Stimulated activated naive CD8-positive, alpha-beta T cell treated with anti-CD3 and anti-CD28 coated beads, Interleukin-15, amount 100 ng/mL, for 72 hours (primary cell): ENCODE data around the gene ZNF200.

Experiments used
- ATAC-seq: fragments of 150-1000 bp; cut with Tn5 transposase; 2 replicates; pipeline ENCODE4 v1.10.0; 2021; ENCODE audit warnings: mild to moderate bottlenecking, moderate library complexity
- DNase-seq, 2 donors: peaks; one replicate each; pipeline ENCODE4 v3.0.0; 2021 to 2022
- H3K27ac Mint-ChIP-seq, 2 donors: one replicate each; pipeline ENCODE4 v1.8.0; 2022; ENCODE audit warnings: mild to moderate bottlenecking in 2 of 2, mixed read lengths in 2 of 2, moderate library complexity in 2 of 2
- H3K27me3 Mint-ChIP-seq: one replicate; pipeline ENCODE4 v1.8.0; 2022; ENCODE audit warnings: mixed read lengths
- H3K4me1 Mint-ChIP-seq: one replicate; pipeline ENCODE4 v1.8.0; 2022; ENCODE audit warnings: mild to moderate bottlenecking, mixed read lengths
- H3K4me3 Mint-ChIP-seq, 2 donors: one replicate each; pipeline ENCODE4 v1.8.0; 2022; ENCODE audit warnings: mild to moderate bottlenecking in 2 of 2, mixed read lengths in 2 of 2, moderate library complexity in 1 of 2
- H3K9me3 Mint-ChIP-seq, 2 donors: one replicate each; pipeline ENCODE4 v1.8.0; 2022; ENCODE audit warnings: mixed read lengths in 2 of 2

ZNF200 gene

GRCh38 chr16:3175157-3176093 lies 59.5 kb downstream of the ZNF200 start:
- peak overlapping the region; percentile 43 to 61 for H3K4me3 Mint-ChIP-seq
- peak; percentile 45 to 77 for DNase-seq
- peaks cover 83% of the 10 kb centered on the region for H3K27me3 Mint-ChIP-seq
- peak overlapping the region in 1 of 2 donors; percentile 88 for H3K27ac Mint-ChIP-seq
- H3K4me1 Mint-ChIP-seq, result peaks cover 49% of the 10 kb centered on the region
- no peaks in the 10 kb centered on the region for H3K9me3 Mint-ChIP-seq
- peak; percentile 13 for ATAC-seq

GRCh38 chr16:3174618-3175148 lies 60.3 kb downstream of the ZNF200 start:
- H3K27me3 Mint-ChIP-seq, result peaks cover 83% of the 10 kb centered on the region
- DNase-seq (no peak), ATAC-seq (no peak)
- peak overlapping the region in 1 of 2 donors; percentile 75 for H3K27ac Mint-ChIP-seq
- H3K9me3 Mint-ChIP-seq, result no peaks in the 10 kb centered on the region
- H3K4me3 Mint-ChIP-seq, result peak overlapping the region; percentile 90 to 95
- peaks cover 54% of the 10 kb centered on the region for H3K4me1 Mint-ChIP-seq

GRCh38 chr16:3173892-3174617 lies 60.9 kb downstream of the ZNF200 start:
- Mint-ChIP-seq H3K27ac (peak overlapping the region; percentile 27 to 75), H3K4me3 (peak overlapping the region; percentile 90 to 95), H3K4me1 (peaks cover 54% of the 10 kb centered on the region), H3K9me3 (no peaks in the 10 kb centered on the region), H3K27me3 (peaks cover 83% of the 10 kb centered on the region)
- DNase-seq (peak; percentile 43 to 65), ATAC-seq (peak; percentile 3)
